Measurements from ENCODE around the gene PLEKHH2. TPM values are rescaled to one million over a fixed set of nuclear protein-coding genes. Genes with fewer than 3 reads are reported as not detected.

PLEKHH2 gene
- total RNA-seq, 2 donors from 2014 or later: 5.6 to 10.4 TPM

DNA sequence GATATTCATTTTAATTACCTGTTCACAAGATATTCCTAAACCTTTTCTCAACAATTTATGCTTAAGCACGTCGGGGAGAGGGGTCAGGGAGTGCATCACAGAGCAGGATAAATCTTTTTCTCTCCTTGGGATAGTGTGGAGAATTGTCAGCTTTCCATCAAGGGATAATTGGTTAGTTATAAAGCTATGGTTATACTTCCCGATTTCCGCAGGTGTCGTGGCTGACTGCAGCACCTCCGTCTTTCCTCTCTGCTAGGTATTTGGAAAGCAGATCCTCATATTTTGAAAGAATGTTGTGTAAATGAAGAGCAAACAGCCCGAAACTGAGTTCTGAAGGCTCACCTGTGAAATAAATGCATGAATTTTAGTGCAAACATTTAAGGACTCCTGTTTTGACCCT is 137.6 kb downstream of the PLEKHH2 start:
- peak in 1 of 4 donors; percentile 15 for DNase-seq
- ATAC-seq: no peak
- Histone ChIP-seq H3K4me3 (peak overlapping the region; percentile 35 to 47), H3K27ac (peak overlapping the region; percentile 64 to 94 (median 86)), H3K36me3 (replicated peaks in 1 of 2; ENCODE audit: insufficient read depth in 1 of 2, low read depth in 2 of 2) (peaks cover 0 to 6% of the 10 kb centered on the region in 2 donors), H3K27me3 (no peaks in the 10 kb centered on the region), H3K9me3 (no peaks in the 10 kb centered on the region), H3K4me1 (peaks cover 6% of the 10 kb centered on the region)
- TF ChIP-seq POLR2A (IDR thresholded peaks at IDR 0.05) (no peak), CTCF (IDR thresholded peaks at IDR 0.05) (no peak)
- intact Hi-C loops (cut with DNase I): no loop called here
- 8 to 17% methylated on average over 7 of the region's 7 CpGs for WGBS, 2 donors

GRCh38 chr2:43776324-43776723 is 139.3 kb downstream of the PLEKHH2 start:
- Histone ChIP-seq H3K4me3 (no peak overlapping the region), H3K9me3 (no peaks in the 10 kb centered on the region), H3K27me3 (no peaks in the 10 kb centered on the region), H3K27ac (no peak overlapping the region), H3K4me1 (peaks cover 6% of the 10 kb centered on the region), H3K36me3 (replicated peaks in 1 of 2; ENCODE audit: insufficient read depth in 1 of 2, low read depth in 2 of 2) (peaks cover 0 to 6% of the 10 kb centered on the region in 2 donors)
- TF ChIP-seq POLR2A (IDR thresholded peaks at IDR 0.05) (no peak), CTCF (IDR thresholded peaks at IDR 0.05) (no peak)
- DNase-seq: no peak
- intact Hi-C loops (cut with DNase I): no loop called here
- ATAC-seq: no peak
- 85 to 90% methylated on average over 1 of the region's 1 CpG for WGBS, 2 donors

DNA sequence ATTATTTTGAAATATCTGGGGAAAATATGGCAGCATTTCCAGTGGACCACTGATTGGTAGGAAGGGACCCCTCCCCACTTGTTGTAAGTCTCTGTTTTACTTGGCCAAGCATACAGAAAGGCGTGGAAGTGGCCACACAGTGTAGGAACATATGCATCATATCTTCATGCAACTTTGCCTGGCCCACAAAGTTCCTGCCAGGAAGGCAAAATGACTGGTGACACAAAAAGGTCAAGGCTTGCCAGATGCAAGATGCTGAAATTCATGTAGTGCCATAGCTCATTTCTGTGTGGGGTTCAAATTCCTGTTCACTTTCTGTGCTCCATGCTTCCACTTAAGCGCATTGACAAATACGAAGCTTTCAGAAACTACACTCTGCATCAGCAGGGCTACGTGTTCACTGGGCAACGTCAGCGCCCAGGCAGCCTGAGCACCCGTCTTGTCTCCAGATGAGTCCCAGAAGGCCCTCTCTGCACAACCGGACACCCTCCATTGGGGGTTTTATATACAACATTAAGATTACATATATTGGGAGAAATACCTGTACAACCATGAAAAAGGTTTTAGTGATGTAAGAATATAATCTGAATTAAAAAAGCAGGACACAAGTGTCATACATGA is 140.4 kb downstream of the PLEKHH2 start:
- DNase-seq (no peak), ATAC-seq (no peak)
- Histone ChIP-seq H3K27ac (no peak overlapping the region), H3K27me3 (no peaks in the 10 kb centered on the region), H3K9me3 (peaks cover 0 to 4% (median 0%) of the 10 kb centered on the region in 3 donors), H3K4me3 (no peak overlapping the region), H3K4me1 (peaks cover 6% of the 10 kb centered on the region), H3K36me3 (replicated peaks in 1 of 2; ENCODE audit: insufficient read depth in 1 of 2, low read depth in 2 of 2) (peaks cover 0 to 6% of the 10 kb centered on the region in 2 donors)
- 95 to 97% methylated on average over 8 of the region's 8 CpGs for WGBS, 2 donors
- no peak for TF ChIP-seq POLR2A (IDR thresholded peaks at IDR 0.05)
- TF ChIP-seq CTCF (IDR thresholded peaks at IDR 0.05): no peak
- intact Hi-C loops (cut with DNase I): no loop called here

GRCh38 chr2:43778233-43778632 is 141.2 kb downstream of the PLEKHH2 start:
- H3K9me3 ChIP-seq: peaks cover 0 to 4% (median 0%) of the 10 kb centered on the region in 3 donors
- H3K4me1 ChIP-seq: peaks cover 6% of the 10 kb centered on the region
- no peak overlapping the region for H3K4me3 ChIP-seq
- no peak for DNase-seq
- ATAC-seq: no peak
- peaks cover 0 to 6% of the 10 kb centered on the region in 2 donors for H3K36me3 ChIP-seq (replicated peaks in 1 of 2; ENCODE audit: insufficient read depth in 1 of 2, low read depth in 2 of 2)
- intact Hi-C loops (cut with DNase I): no loop called here
- H3K27ac ChIP-seq: no peak overlapping the region
- 94 to 95% methylated on average over 8 of the region's 8 CpGs for WGBS, 2 donors
- H3K27me3 ChIP-seq: no peaks in the 10 kb centered on the region
- no peak for TF ChIP-seq POLR2A (IDR thresholded peaks at IDR 0.05)

DNA sequence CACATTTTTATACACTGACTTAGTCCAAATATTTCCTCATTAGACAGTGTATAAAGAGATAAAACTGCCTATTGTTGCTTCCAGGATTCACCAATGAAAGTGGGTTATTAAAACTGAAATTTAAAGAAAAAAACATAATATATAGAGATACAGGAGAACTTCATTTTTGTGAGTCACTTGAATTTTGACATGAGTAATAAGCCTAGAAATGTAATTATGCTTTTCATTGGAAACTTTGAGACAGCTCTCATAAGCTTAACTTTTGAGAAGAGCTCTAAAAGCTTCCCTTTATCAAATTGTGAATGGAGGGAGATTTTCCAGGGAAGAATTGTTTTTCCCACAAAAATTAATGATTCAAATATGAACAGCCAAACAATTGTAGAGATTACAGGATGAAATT is 150.8 kb downstream of the PLEKHH2 start:
- ATAC-seq (no peak), DNase-seq (no peak)
- intact Hi-C loops (cut with DNase I): no loop called here
- no peak overlapping the region for H3K27ac ChIP-seq
- TF ChIP-seq POLR2A (IDR thresholded peaks at IDR 0.05) (no peak), CTCF (IDR thresholded peaks at IDR 0.05) (no peak)
- no peaks in the 10 kb centered on the region for H3K27me3 ChIP-seq
- peaks cover 0 to 3% of the 10 kb centered on the region in 2 donors for H3K36me3 ChIP-seq (replicated peaks in 1 of 2; ENCODE audit: insufficient read depth in 1 of 2, low read depth in 2 of 2)
- no peaks in the 10 kb centered on the region for H3K4me1 ChIP-seq
- H3K4me3 ChIP-seq: no peak overlapping the region
- no peaks in the 10 kb centered on the region for H3K9me3 ChIP-seq

All from body of pancreas (tissue), 4 donors.